ENCODE results near the gene PRRC2B. TPM values are rescaled to one million over a fixed set of nuclear protein-coding genes. Genes with fewer than 3 reads are reported as not detected.

Gene PRRC2B
- total and polyA plus RNA-seq, 9 donors: 86.7 to 319 (median 234) TPM

GRCh38 chr9:131436865-131437271 lies 43.0 kb downstream of the PRRC2B start:
- intact Hi-C loops (cut with DNase I): no loop called here
- WGBS, 3 donors: 62 to 77% (median 66%) methylated on average over 8 of the region's 8 CpGs

GRCh38 chr9:131438190-131438589 lies 44.3 kb downstream of the PRRC2B start:
- no peaks in the 10 kb centered on the region for H3K9me3 ChIP-seq
- H3K4me3 ChIP-seq: no peak overlapping the region
- DNase-seq: peak in 1 of 5 donors; percentile 7
- WGBS, 3 donors: 88 to 93% (median 92%) methylated on average over 7 of the region's 7 CpGs
- peaks cover 5% of the 10 kb centered on the region for H3K4me1 ChIP-seq (ENCODE audit: insufficient read depth)
- H3K27ac ChIP-seq: no peak overlapping the region
- no peaks in the 10 kb centered on the region for H3K27me3 ChIP-seq
- intact Hi-C loops (cut with DNase I): no loop called here
- H3K36me3 ChIP-seq: no peaks in the 10 kb centered on the region
- TF ChIP-seq CTCF (IDR thresholded peaks at IDR 0.05) (no peak), POLR2A (IDR thresholded peaks at IDR 0.05) (no peak), EP300 (IDR thresholded peaks at IDR 0.05) (no peak)

More at GRCh38 chr9:131436865-131437271, 43.0 kb downstream of the PRRC2B start:
- Histone ChIP-seq H3K4me3 (no peak overlapping the region), H3K27me3 (no peaks in the 10 kb centered on the region), H3K36me3 (no peaks in the 10 kb centered on the region), H3K27ac (no peak overlapping the region), H3K4me1 (ENCODE audit: insufficient read depth) (peaks cover 11% of the 10 kb centered on the region), H3K9me3 (no peaks in the 10 kb centered on the region)
- DNase-seq: no peak
- TF ChIP-seq POLR2A (IDR thresholded peaks at IDR 0.05): no peak
- TF ChIP-seq CTCF (IDR thresholded peaks at IDR 0.05): no peak
- no peak for TF ChIP-seq EP300 (IDR thresholded peaks at IDR 0.05)

- 78 to 80% (median 79%) methylated on average over 4 of the region's 4 CpGs for WGBS, 3 donors
- DNase-seq: peak in 1 of 5 donors; percentile 13
- Histone ChIP-seq H3K9me3 (no peaks in the 10 kb centered on the region), H3K36me3 (no peaks in the 10 kb centered on the region), H3K4me3 (no peak overlapping the region), H3K4me1 (ENCODE audit: insufficient read depth) (peaks cover 3% of the 10 kb centered on the region), H3K27ac (no peak overlapping the region), H3K27me3 (no peaks in the 10 kb centered on the region)
- no peak for TF ChIP-seq POLR2A (IDR thresholded peaks at IDR 0.05)
- no peak for TF ChIP-seq CTCF (IDR thresholded peaks at IDR 0.05)
- TF ChIP-seq EP300 (IDR thresholded peaks at IDR 0.05): no peak
- intact Hi-C loops (cut with DNase I): no loop called here
Measured at GRCh38 chr9:131439224-131439623, 45.3 kb downstream of the PRRC2B start.

GRCh38 chr9:131441441-131441840 lies 47.6 kb downstream of the PRRC2B start:
- Histone ChIP-seq H3K36me3 (no peaks in the 10 kb centered on the region), H3K9me3 (no peaks in the 10 kb centered on the region), H3K4me3 (no peak overlapping the region), H3K27me3 (no peaks in the 10 kb centered on the region), H3K27ac (no peak overlapping the region), H3K4me1 (ENCODE audit: insufficient read depth) (peaks cover 2% of the 10 kb centered on the region)
- TF ChIP-seq POLR2A (IDR thresholded peaks at IDR 0.05): no peak
- no peak for TF ChIP-seq EP300 (IDR thresholded peaks at IDR 0.05)
- no peak for TF ChIP-seq CTCF (IDR thresholded peaks at IDR 0.05)
- peak in 1 of 5 donors; percentile 3 for DNase-seq
- 69 to 75% (median 74%) methylated on average over 2 of the region's 2 CpGs for WGBS, 3 donors
- intact Hi-C loops (cut with DNase I): no loop called here

All from ovary (tissue), 9 donors.